GM10248 (cell line): ENCODE measurements around the gene EFCAB6.

ENCODE experiments used
- CTCF ChIA-PET: fragments of 300-600 bp; sonication (Branson Sonifier 250); formaldehyde crosslinking; extraction: SDS; loops from one replicate; lab custom pipeline; 2021; ENCODE audit warnings: antibody characterized with exemption; lab: Yijun Ruan, JAX
- POLR2A ChIA-PET: fragments of 350-650 bp; sonication (Branson Sonifier 250); formaldehyde crosslinking; extraction: SDS; loops from one replicate; lab custom pipeline; 2020; ENCODE audit warnings: antibody characterized with exemption; lab: Yijun Ruan, JAX
- DNase-seq: peaks from one replicate; pipeline ENCODE4 v3.0.0; 2012; ENCODE audit errors: extremely low spot score
- CTCF ChIP-seq: IDR thresholded peaks from 2 replicates; pipeline ENCODE4 v1.5.1; 2012; ENCODE audit warnings: mild to moderate bottlenecking, low read depth; ENCODE audit errors: extremely low read depth, missing control alignments, control extremely low read depth

Gene EFCAB6

GRCh38 chr22:43500792-43501785 lies 311.0 kb downstream of the EFCAB6 start:
- no peak for DNase-seq
- ChIA-PET POLR2A (no interaction called here), CTCF (no interaction called here)
- no peak for TF ChIP-seq CTCF

- DNase-seq: no peak
- POLR2A ChIA-PET: no interaction called here
- TF ChIP-seq CTCF: no peak
- CTCF ChIA-PET: no interaction called here
Measured at GRCh38 chr22:43498856-43499253, 313.2 kb downstream of the EFCAB6 start.

GRCh38 chr22:43497956-43498855 lies 313.9 kb downstream of the EFCAB6 start:
- CTCF ChIA-PET: no interaction called here
- POLR2A ChIA-PET: no interaction called here

GRCh38 chr22:43493297-43493696 lies 318.8 kb downstream of the EFCAB6 start:
- ChIA-PET POLR2A (no interaction called here), CTCF (no interaction called here)
- no peak for DNase-seq
- no peak for TF ChIP-seq CTCF

More at GRCh38 chr22:43497956-43498855, 313.9 kb downstream of the EFCAB6 start:
- TF ChIP-seq CTCF: no peak
- DNase-seq: no peak

GRCh38 chr22:43491737-43492136 lies 320.4 kb downstream of the EFCAB6 start:
- ChIA-PET CTCF (no interaction called here), POLR2A (no interaction called here)
- no peak for DNase-seq
- TF ChIP-seq CTCF: no peak

- TF ChIP-seq CTCF: no peak
- ChIA-PET POLR2A (no interaction called here), CTCF (no interaction called here)
- no peak for DNase-seq
Measured at GRCh38 chr22:43491177-43491576, 320.9 kb downstream of the EFCAB6 start.
